Brain microvascular endothelial cell (primary cell): ENCODE measurements around the gene KMT5C.

Experiments
- DNase-seq: peaks from one replicate; pipeline ENCODE4 v3.0.0-alpha.2; 2020
- H3K27ac ChIP-seq: fragments of 250-450 bp; sonication (Bioruptor Pico); 2 replicates; pipeline ENCODE4 v1.5.1; 2020; ENCODE audit warnings: mild to moderate bottlenecking, moderate library complexity
- H3K27me3 ChIP-seq: fragments of 250-450 bp; sonication (Bioruptor Pico); replicated peaks from 2 replicates; pipeline ENCODE4 v1.5.1; 2020; ENCODE audit warnings: mild to moderate bottlenecking
- H3K36me3 ChIP-seq: fragments of 250-450 bp; sonication (Bioruptor Pico); replicated peaks from 2 replicates; pipeline ENCODE4 v1.5.1; 2020; ENCODE audit warnings: mild to moderate bottlenecking
- H3K4me3 ChIP-seq: 2 replicates; pipeline ENCODE4 v1.5.1; 2011; ENCODE audit warnings: low read depth, mild to moderate bottlenecking, control low read depth, low read length, moderate library complexity
- in situ Hi-C: cut with HindIII; loops from 2 replicates; pipeline ENCODE4 v1.10.0; 2017; ENCODE audit warnings: low sequenced_read_pairs, low pct_ligation_motif_present
- TF ChIP-seq, protein P1 (sequence below): IDR thresholded peaks from 2 replicates; pipeline ENCODE4 v1.5.1; 2011; ENCODE audit warnings: low read depth, mild to moderate bottlenecking, moderate library complexity, low read length, control low read depth, inconsistent platforms; ENCODE audit errors: missing control alignments

Gene KMT5C

DNA sequence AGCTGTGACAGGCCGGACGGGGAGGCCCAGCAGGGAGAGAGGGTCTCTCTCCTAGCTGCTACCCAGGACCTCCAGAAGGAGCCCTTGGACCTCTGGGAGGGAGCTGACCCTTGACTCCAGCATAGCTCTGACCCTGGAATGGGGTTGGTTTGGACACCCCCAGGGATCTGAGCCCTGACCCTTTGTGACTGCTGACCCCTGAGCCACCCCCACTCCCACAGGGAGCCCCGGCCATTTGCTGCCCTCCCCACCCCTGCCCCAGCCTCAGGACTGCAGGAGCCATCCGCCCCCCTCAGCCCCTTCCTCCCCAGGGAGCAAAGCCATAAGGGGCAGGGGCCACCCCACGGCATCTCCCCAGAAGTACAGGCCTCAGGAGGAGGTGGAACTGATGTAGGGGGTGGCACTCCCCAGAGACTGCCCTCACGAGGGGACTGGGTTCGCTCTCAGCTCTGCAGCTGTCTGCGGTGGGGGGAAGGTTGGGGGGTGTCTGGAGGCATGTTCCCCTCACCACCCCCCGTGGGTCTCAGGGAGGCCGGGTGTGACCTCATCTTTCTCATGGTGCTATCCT lies 7.8 kb downstream of the KMT5C start:
- Histone ChIP-seq H3K4me3 (no peak overlapping the region), H3K27ac (no peak overlapping the region), H3K36me3 (no peaks in the 10 kb centered on the region), H3K27me3 (peaks cover 4% of the 10 kb centered on the region)
- TF ChIP-seq, protein P1, sequence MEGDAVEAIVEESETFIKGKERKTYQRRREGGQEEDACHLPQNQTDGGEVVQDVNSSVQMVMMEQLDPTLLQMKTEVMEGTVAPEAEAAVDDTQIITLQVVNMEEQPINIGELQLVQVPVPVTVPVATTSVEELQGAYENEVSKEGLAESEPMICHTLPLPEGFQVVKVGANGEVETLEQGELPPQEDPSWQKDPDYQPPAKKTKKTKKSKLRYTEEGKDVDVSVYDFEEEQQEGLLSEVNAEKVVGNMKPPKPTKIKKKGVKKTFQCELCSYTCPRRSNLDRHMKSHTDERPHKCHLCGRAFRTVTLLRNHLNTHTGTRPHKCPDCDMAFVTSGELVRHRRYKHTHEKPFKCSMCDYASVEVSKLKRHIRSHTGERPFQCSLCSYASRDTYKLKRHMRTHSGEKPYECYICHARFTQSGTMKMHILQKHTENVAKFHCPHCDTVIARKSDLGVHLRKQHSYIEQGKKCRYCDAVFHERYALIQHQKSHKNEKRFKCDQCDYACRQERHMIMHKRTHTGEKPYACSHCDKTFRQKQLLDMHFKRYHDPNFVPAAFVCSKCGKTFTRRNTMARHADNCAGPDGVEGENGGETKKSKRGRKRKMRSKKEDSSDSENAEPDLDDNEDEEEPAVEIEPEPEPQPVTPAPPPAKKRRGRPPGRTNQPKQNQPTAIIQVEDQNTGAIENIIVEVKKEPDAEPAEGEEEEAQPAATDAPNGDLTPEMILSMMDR: no peak
- in situ Hi-C loops: no loop called here
- no peak for DNase-seq

DNA sequence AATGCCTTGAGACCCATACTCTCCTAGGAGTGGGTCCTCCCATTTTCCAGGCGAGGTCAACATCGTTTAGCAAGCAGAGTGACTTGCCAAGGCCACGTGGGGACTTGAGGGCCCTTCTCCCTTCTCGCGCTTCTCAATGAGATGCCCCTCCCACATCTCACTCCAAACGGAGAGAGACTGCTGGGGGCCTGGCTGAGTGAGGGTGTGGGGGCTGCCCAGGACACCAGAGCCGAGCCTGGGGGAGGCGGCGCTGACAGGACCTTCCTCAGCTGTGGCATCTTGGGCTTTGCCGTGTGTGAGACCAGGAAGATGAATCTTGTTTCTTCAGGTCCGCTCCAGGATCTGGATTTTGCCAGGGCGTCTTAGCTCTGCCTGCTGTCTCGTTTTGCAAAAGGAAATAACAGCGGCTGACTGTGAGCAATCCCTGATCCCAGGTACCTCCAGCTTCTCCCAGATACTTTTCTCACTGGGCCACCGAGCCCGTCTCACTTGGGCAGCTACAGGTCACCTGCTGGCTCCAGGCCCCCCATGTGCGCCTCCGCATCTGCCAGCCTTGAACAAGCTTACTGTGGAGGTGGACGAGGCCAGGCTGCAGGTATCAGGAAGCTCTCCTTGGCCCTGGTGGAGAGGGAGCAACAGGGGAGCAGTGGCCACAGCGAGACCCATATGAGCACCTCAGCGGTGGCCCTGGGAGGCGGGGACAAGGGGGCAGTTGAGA lies 8.8 kb downstream of the KMT5C start:
- TF ChIP-seq, protein P1: no peak
- in situ Hi-C loops: no loop called here
- DNase-seq: no peak
- Histone ChIP-seq H3K4me3 (no peak overlapping the region), H3K36me3 (no peaks in the 10 kb centered on the region), H3K27me3 (peaks cover 14% of the 10 kb centered on the region), H3K27ac (no peak overlapping the region)

DNA sequence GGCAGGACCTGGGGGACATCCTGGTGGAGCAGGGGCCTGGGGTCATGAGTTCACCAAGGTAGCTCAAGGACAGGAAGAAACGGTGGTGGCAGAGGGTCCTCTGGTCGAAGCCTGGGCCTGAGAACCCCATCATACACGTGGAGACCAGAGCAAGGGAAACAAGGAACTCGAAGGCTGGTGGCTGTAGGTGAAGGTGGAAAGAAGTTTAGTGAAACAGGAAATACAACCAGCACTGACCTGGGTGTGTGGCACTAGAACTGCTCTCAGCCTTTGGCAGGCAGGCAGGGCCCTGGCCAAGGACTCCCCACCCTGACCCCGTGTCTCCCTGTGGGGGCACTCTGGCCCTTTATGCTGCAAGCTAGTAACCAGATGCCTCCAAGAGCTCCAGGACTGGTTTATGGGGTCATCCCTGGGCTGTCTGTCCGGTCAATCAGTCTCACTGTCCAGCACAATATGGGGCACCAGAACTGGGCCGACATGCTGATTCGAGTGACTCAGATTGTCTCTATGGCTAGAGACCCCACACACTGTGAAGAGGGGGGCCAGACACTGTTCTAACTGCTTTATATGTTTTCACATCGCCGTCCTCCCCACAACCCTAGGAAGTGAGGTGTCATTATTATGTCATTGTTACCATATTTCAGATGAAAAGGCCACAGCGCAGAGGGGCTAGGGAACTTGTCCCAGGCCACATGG lies 11.1 kb downstream of the KMT5C start:
- H3K27me3 ChIP-seq: peaks cover 21% of the 10 kb centered on the region
- in situ Hi-C loops: no loop called here
- no peak overlapping the region for H3K27ac ChIP-seq
- TF ChIP-seq, protein P1: no peak
- H3K36me3 ChIP-seq: no peaks in the 10 kb centered on the region
- H3K4me3 ChIP-seq: no peak overlapping the region
- DNase-seq: no peak

DNA sequence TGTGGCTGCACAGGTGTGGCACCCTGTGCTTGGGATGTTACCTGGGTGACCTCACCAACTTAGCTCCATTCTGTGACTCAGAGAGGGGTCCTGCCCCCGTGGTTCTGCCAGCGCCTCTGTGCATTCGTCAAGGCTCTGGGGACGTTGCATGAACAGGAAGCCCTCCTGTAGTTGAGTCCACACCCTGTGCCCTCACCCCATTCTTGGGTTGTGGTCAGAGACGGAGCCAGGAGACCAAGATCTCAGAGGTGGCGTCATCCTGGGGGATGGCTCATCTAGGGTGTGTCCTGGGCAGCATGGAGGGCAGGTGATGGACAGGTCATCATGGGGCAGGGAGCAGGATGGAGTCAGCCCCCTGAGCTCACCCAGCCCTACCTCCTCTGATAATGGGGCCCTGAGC lies 12.4 kb downstream of the KMT5C start:
- Histone ChIP-seq H3K4me3 (no peak overlapping the region), H3K27me3 (peaks cover 23% of the 10 kb centered on the region), H3K27ac (no peak overlapping the region), H3K36me3 (no peaks in the 10 kb centered on the region)
- in situ Hi-C loops: no loop called here
- DNase-seq: no peak
- TF ChIP-seq, protein P1: no peak

DNA sequence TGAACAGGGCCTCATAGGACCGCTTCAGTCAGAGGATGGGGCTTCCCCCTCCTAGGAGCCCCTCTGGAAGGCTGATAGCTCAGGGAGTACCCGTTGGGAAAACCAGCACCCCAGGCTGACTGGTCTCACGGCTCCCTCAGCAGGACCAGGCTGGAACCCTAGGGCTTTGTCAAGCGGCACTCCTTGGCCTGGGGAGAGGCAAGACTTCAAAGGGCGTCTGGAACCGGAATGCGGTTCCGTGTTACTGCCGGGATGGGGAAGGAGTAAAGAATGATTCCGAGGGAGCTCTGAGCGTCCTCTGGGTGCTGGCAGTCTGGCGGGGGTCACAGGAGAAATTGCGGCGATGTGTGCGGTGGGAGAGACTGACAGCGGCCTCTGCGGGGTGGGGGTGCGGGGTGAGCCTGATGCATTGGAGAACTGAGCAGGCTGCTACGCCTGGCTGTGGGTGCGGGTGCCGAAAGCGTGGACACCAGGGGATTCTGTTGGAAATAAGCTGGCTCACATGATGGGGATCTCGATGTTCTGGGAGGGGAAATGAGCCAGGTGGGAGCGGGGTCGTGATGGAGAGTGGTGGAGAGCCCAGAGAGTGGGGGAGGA lies 13.0 kb downstream of the KMT5C start:
- H3K36me3 ChIP-seq: no peaks in the 10 kb centered on the region
- DNase-seq: no peak
- TF ChIP-seq, protein P1: no peak
- in situ Hi-C loops: no loop called here
- no peak overlapping the region for H3K27ac ChIP-seq
- no peak overlapping the region for H3K4me3 ChIP-seq
- peaks cover 23% of the 10 kb centered on the region for H3K27me3 ChIP-seq
